Loucy (cell line): ENCODE data around the gene JMJD8.

Experiments used
- H2AFZ ChIP-seq: fragments of 200-600 bp; sonication (generic); 2 replicates; pipeline ENCODE4 v1.6.0; 2016; ENCODE audit warnings: antibody characterized with exemption, mild to moderate bottlenecking, low read length, moderate library complexity
- H3F3A ChIP-seq: fragments of 200-600 bp; 2 replicates; pipeline ENCODE4 v1.6.0; 2016; ENCODE audit warnings: antibody characterized with exemption, low read depth, mild to moderate bottlenecking
- H3K27me3 ChIP-seq: fragments of 200-600 bp; sonication (generic); 2 replicates; pipeline ENCODE4 v1.6.1; 2014; ENCODE audit warnings: low read length, mild to moderate bottlenecking; ENCODE audit not compliant: insufficient read depth, poor library complexity, severe bottlenecking
- H3K36me3 ChIP-seq: fragments of 200-600 bp; sonication (generic); 2 replicates; pipeline ENCODE4 v1.6.1; 2016; ENCODE audit warnings: low read length; ENCODE audit not compliant: insufficient read depth
- H3K4me1 ChIP-seq: fragments of 200-600 bp; sonication (generic); 2 replicates; pipeline ENCODE4 v1.5.1; 2014; ENCODE audit warnings: low read length, mild to moderate bottlenecking; ENCODE audit not compliant: insufficient read depth, poor library complexity, severe bottlenecking
- H3K4me2 ChIP-seq: fragments of 200-600 bp; sonication (generic); 2 replicates; pipeline ENCODE4 v1.6.0; 2014; ENCODE audit warnings: antibody characterized with exemption, low read length, low read depth, mild to moderate bottlenecking; ENCODE audit not compliant: poor library complexity, severe bottlenecking
- H3K4me3 ChIP-seq: fragments of 200-600 bp; sonication (generic); 2 replicates; pipeline ENCODE4 v1.5.1; 2014; ENCODE audit warnings: low read length, mild to moderate bottlenecking, mixed read lengths; ENCODE audit not compliant: poor library complexity, severe bottlenecking
- H3K79me2 ChIP-seq: fragments of 200-600 bp; sonication (generic); 2 replicates; pipeline ENCODE4 v1.6.1; 2014; ENCODE audit warnings: low read length; ENCODE audit not compliant: insufficient read depth
- H3K9ac ChIP-seq: fragments of 200-600 bp; sonication (generic); 2 replicates; pipeline ENCODE4 v1.6.0; 2014; ENCODE audit warnings: mild to moderate bottlenecking, low read depth, low read length, moderate library complexity; ENCODE audit not compliant: poor library complexity, severe bottlenecking
- H3K9me2 ChIP-seq: fragments of 200-600 bp; sonication (generic); replicated peaks from 2 replicates; pipeline ENCODE4 v1.6.1; 2016; ENCODE audit warnings: low read depth, low read length, mixed read lengths
- H3K9me3 ChIP-seq: fragments of 200-600 bp; sonication (generic); 2 replicates; pipeline ENCODE4 v1.6.1; 2014; ENCODE audit warnings: mild to moderate bottlenecking, antibody characterized with exemption, low read length, low read depth; ENCODE audit not compliant: insufficient read depth
- H4K20me1 ChIP-seq: fragments of 200-600 bp; sonication (generic); 2 replicates; pipeline ENCODE4 v1.6.0; 2014; ENCODE audit warnings: antibody characterized with exemption, low read length, mild to moderate bottlenecking; ENCODE audit not compliant: insufficient read depth, poor library complexity, severe bottlenecking
- CTCF ChIP-seq: fragments of 200-600 bp; sonication (generic); conservative IDR thresholded peaks from 2 replicates; pipeline ENCODE4 v1.5.1; 2014; ENCODE audit warnings: mild to moderate bottlenecking, antibody characterized with exemption, low read length
- EZH2phosphoT487 ChIP-seq: fragments of 200-600 bp; IDR thresholded peaks from 2 replicates; pipeline ENCODE4 v1.6.1; 2018; ENCODE audit warnings: antibody characterized with exemption, mild to moderate bottlenecking, moderate library complexity, borderline replicate concordance

The JMJD8 gene

GRCh38 chr16:636206-637080 is 47.7 kb downstream of the JMJD8 start, which contains the start of gene METTL26:
Gene METTL26, minus strand, starts transcription at chr16:636305. Its CDS starts 15 bp downstream, at chr16:636290.
- Histone ChIP-seq H2AFZ (peak within 1 kb of the TSS; percentile 90), H3K4me3 (peak within 1 kb of the TSS; percentile 90), H3K4me1 (no peaks in the 10 kb centered on the region)

GRCh38 chr16:635573-636205 is 48.4 kb downstream of the JMJD8 start:
- Histone ChIP-seq H2AFZ (peak overlapping the region; percentile 49; the same call in 1 of the 2 replicates), H3F3A (no peaks in the 10 kb centered on the region), H3K9ac (peak overlapping the region; percentile 83), H3K4me2 (peak overlapping the region; percentile 94), H3K4me1 (no peaks in the 10 kb centered on the region), H3K27me3 (no peaks in the 10 kb centered on the region), H3K79me2 (peaks cover 14% of the 10 kb centered on the region), H3K36me3 (no peaks in the 10 kb centered on the region), H3K9me2 (no peaks in the 10 kb centered on the region), H4K20me1 (no peaks in the 10 kb centered on the region), H3K9me3 (no peaks in the 10 kb centered on the region), H3K4me3 (peak overlapping the region; percentile 90)
- no peak for TF ChIP-seq EZH2phosphoT487
- TF ChIP-seq CTCF: no peak

More at GRCh38 chr16:636206-637080, 47.7 kb downstream of the JMJD8 start, which contains the start of gene METTL26:
- Histone ChIP-seq H3K36me3 (no peaks in the 10 kb centered on the region), H3K9ac (peak within 1 kb of the TSS; percentile 83), H4K20me1 (no peaks in the 10 kb centered on the region), H3K79me2 (peaks cover 14% of the 10 kb centered on the region), H3F3A (no peaks in the 10 kb centered on the region), H3K4me2 (peak within 1 kb of the TSS; percentile 94), H3K27me3 (no peaks in the 10 kb centered on the region), H3K9me3 (no peaks in the 10 kb centered on the region), H3K9me2 (no peaks in the 10 kb centered on the region)
- TF ChIP-seq CTCF (no peak), EZH2phosphoT487 (no peak)

- Histone ChIP-seq H3K4me3 (peak overlapping the region; percentile 90), H3K36me3 (no peaks in the 10 kb centered on the region), H3K79me2 (peaks cover 14% of the 10 kb centered on the region), H3K27me3 (no peaks in the 10 kb centered on the region), H2AFZ (no peak overlapping the region), H3F3A (no peaks in the 10 kb centered on the region), H3K4me2 (peak overlapping the region; percentile 94), H3K9me2 (no peaks in the 10 kb centered on the region), H4K20me1 (no peaks in the 10 kb centered on the region), H3K9ac (peak overlapping the region; percentile 83), H3K9me3 (no peaks in the 10 kb centered on the region), H3K4me1 (no peaks in the 10 kb centered on the region)
- no peak for TF ChIP-seq CTCF
- TF ChIP-seq EZH2phosphoT487: no peak
Measured at GRCh38 chr16:634996-635395, 49.1 kb downstream of the JMJD8 start.
